ENCODE measurements around the gene HBS1L.

GRCh38 chr6:135047336-135047735 is 7.3 kb downstream of the HBS1L start:
- TF ChIP-seq, protein P1, sequence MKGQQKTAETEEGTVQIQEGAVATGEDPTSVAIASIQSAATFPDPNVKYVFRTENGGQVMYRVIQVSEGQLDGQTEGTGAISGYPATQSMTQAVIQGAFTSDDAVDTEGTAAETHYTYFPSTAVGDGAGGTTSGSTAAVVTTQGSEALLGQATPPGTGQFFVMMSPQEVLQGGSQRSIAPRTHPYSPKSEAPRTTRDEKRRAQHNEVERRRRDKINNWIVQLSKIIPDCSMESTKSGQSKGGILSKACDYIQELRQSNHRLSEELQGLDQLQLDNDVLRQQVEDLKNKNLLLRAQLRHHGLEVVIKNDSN (IDR thresholded peaks at IDR 0.05; ENCODE audit: borderline replicate concordance, low read depth): no peak
- TF ChIP-seq, protein P2, sequence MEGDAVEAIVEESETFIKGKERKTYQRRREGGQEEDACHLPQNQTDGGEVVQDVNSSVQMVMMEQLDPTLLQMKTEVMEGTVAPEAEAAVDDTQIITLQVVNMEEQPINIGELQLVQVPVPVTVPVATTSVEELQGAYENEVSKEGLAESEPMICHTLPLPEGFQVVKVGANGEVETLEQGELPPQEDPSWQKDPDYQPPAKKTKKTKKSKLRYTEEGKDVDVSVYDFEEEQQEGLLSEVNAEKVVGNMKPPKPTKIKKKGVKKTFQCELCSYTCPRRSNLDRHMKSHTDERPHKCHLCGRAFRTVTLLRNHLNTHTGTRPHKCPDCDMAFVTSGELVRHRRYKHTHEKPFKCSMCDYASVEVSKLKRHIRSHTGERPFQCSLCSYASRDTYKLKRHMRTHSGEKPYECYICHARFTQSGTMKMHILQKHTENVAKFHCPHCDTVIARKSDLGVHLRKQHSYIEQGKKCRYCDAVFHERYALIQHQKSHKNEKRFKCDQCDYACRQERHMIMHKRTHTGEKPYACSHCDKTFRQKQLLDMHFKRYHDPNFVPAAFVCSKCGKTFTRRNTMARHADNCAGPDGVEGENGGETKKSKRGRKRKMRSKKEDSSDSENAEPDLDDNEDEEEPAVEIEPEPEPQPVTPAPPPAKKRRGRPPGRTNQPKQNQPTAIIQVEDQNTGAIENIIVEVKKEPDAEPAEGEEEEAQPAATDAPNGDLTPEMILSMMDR (IDR thresholded peaks at IDR 0.05): no peak
- no peak for TF ChIP-seq ELF1 (IDR thresholded peaks at IDR 0.05)
- TF ChIP-seq EP300 (IDR thresholded peaks at IDR 0.05; ENCODE audit: borderline replicate concordance in 1 of 2, low read depth in 1 of 2, low read length in 1 of 2): no peak
